ENCODE measurements around the gene PTGS2.

Gene PTGS2

DNA sequence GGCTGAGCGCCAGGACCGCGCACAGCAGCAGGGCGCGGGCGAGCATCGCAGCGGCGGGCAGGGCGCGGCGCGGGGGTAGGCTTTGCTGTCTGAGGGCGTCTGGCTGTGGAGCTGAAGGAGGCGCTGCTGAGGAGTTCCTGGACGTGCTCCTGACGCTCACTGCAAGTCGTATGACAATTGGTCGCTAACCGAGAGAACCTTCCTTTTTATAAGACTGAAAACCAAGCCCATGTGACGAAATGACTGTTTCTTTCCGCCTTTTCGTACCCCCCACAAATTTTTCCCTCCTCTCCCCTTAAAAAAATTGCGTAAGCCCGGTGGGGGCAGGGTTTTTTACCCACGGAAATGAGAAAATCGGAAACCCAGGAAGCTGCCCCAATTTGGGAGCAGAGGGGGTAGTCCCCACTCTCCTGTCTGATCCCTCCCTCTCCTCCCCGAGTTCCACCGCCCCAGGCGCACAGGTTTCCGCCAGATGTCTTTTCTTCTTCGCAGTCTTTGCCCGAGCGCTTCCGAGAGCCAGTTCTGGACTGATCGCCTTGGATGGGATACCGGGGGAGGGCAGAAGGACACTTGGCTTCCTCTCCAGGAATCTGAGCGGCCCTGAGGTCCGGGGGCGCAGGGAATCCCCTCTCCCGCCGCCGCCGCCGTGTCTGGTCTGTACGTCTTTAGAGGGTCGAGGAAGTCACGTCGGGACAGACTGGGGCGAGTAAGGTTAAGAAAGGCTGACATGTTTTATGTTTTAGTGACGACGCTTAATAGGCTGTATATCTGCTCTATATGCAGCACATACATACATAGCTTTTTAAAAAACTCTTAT is at the start of gene PTGS2:
PTGS2 (minus strand) TSS at position 179 of the 817 bp plus-strand sequence; CDS start at position 46, 133 bp downstream.
- DNase-seq, result no peak

DNA sequence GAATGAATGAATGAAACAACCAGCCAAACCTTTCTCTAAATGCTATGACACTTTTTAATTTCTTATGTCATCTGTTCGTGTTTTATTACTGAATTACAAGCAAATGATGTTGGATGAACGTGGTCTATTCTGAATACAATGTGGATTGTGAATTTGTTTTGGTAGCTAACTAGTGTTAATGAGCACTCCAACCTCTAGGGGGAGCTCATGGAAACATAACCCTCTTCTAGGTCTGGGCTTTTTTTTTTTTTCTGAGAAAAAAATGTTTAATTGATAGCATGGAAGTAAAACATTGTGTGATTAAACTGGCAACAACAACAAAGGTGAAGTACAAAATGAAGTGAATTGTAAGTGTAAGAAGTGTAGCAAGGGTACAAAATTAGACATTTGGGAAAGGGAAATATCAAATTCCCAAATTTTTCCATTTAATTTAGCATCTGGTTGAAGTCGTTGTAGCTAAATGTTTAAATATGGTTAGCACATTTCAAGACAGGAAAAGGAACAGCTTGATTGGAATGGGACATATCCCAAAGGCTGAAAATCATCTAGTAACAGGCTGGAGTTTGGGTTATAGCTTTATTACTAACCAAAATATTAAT is 42.6 kb upstream of the PTGS2 start:
- no peak for DNase-seq

DNA sequence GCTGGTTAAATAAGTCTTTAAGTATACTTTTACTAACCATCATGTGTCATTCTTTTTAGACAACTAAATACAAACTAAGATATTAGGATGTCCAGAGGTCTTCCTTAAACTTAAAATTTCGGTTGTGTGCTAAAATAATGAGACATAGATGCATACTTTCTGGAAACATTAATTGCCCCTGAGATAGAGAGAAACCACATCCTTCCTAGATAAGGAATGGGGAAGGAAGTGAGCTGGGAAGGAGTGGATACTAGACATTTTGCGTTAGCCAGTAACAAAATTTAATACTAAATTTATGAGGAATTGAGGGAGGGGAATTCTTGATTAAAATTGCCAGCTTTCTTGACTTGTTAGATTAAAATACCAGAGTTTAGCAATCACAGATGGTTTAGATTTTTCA is 37.1 kb upstream of the PTGS2 start:
- no peak for DNase-seq

DNA sequence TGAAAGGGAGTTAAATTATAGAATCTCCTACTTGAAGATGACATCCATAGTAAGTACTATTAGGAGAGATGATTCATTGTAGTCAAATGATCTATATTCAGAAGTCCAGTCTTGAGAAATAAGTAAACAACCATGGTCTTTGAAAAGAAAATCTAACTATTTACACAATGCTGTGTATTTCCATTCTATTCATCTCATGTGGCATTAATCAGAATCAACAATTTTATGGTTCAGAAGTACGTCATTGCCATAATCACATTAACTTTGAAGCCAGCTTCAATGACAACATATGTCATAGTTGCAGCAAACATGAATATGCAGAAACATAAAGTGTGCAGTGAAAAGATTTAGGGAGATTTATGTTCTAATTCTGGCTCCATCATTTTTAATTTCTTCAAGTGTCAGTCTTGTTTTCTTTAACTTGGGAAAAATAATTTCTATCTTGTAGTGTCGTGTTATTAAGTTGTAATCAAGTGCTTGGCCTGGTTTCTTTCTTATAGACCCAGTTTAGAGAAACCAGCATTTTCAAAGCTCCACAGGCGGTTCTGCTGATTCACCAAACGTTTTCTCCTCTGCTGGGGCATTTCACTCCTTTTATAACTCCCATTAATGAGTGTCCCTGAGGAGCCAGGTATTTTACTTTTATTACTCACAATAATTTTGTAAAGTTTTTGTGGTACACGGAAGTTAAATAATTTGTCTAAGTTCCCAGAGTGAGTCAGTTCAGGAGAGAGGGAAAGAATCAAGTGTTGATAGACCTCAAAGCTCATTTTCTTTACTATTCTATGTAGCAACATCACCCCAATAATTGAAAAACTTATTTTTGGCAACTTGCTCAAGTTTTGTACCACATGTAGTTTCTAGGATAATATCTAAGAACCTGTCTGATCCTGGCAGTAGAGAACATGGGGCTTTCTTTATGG is 35.9 kb upstream of the PTGS2 start:
- no peak for DNase-seq

DNA sequence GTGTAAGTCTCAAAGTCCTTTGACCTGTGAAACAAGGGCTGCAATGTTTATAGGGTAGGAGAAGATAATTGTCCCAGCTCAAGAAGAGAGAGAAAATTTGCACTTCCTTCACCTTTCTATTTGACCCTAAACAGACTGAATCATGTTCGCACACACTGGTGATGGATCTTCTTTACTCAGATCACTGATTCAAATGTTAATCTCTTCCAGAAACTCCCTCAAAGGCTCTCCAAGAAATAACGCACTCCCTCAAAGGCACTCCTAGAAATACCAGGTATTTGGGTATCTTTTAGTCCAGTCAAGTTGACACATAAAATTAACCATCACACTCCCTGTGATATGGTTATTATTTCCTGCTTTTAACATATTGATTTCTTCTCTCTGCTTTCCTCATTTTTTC is 30.5 kb upstream of the PTGS2 start:
- no peak for DNase-seq

DNA sequence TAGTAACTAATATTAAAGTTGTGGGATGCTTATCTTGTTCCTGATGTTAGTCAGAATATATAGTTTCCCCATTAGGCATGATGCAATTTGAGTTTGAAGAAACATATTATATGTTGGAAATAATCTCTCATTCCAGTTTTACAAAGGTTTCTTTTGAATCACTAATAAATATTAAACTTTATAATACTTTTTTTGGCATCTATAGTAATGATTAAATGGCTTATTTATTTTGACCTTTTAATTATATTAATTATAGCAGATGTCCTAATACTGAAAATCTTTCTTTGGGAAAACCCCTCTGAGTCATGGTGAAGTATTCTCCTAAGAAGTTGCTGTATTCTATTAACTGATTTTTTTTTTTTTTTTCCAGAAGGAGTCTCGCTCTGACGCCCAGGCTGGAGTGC is 28.5 kb upstream of the PTGS2 start:
- no peak for DNase-seq

DNA sequence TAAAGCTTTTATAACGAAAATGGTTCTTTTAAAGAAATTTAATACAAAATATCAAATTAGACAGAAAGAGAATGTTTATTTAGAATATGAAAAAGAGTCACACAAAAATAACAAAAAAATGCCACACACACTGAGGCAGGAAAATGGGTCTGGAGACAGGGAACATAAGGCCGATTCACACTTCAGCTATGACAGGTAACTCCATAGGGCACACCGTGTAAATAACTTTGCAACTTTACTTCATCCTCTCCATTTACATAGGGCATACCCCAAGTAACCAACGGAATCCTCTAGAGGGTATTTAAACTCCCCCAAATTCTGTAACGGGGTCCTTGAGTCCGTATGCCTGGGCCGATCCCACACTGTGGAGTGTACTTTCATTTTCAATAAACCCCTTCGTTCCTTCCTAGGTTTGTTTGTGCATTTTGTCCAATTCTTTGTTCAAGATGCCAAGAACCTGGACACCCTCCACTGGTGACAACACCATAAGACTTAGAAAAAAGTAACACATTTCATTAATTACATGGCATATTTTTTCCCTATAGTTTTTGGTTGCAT is 23.1 kb upstream of the PTGS2 start:
- DNase-seq, result no peak

DNA sequence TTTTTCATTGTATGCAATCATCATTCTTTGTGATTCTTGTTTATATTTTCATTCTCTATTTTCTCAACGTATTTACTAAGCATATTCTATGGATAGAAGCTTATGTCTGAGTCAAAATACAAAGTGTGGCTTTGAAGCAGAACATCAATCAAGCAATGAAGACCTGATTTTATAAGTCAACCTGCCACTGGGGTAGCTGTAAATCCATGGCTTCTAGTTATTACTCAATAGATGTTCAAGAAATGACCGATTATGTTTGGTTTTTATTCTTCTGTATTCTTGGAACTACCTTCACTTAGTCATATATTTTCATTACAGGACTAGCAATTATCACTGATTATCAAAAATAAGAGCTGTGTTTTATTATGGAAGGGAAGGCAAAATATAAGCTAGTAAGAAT is 20.5 kb upstream of the PTGS2 start:
- DNase-seq, result no peak

DNA sequence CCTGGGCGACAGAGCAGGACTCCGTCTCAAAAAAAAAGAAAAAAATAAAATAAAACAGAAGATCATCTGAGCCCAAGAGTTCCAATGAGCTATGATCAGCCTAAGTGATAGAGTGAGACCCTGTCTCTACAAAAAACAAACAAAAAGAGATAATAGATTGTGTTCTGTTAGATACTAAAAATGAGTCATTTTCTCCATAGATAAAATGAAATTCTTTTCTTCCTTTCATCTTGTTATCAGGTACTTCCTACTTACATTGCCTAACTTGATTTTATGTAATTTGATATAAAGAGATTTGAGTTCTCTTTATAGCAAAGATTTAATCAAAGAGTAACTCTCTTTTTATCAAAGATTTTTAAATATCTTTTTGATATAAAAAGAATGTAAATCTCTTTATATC is 19.3 kb upstream of the PTGS2 start:
- DNase-seq, result no peak

DNA sequence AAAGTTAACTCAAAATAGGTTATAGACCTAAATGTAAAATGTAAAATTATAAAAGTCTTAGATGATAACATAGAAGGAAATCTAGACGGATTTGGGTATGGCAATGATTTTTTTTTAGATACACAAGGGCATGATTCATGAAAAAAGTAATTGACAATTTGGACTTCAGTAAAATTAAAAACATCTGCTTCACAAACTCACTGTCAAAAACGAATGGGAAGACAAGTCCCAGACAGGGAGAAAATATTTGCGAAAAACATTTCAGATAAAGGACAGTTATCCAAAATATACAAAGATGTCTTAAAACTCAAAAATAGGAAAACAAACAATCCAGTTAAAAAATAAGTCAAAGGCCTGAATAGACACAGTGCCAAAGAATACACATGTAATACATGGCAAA is 9.7 kb upstream of the PTGS2 start:
- DNase-seq, result no peak

DNA sequence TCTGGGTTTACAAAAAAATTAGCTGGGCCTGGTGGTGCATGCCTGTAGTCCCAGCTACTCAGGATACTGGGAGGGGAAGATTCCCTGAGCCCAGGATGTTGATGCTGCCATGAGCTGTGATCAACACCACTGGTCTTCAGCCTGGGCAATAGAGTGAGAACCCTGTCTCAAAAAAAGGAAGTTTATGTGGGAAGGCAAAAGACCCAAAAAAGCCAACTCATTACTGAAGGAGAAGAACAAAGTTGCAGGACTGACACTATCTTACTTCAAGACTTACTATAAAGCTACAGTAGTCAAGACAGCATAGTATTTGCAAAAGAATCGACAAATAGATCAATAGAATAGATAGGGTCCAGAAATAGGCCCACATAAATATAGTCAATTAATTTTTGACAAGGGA is 9.2 kb upstream of the PTGS2 start:
- no peak for DNase-seq

DNA sequence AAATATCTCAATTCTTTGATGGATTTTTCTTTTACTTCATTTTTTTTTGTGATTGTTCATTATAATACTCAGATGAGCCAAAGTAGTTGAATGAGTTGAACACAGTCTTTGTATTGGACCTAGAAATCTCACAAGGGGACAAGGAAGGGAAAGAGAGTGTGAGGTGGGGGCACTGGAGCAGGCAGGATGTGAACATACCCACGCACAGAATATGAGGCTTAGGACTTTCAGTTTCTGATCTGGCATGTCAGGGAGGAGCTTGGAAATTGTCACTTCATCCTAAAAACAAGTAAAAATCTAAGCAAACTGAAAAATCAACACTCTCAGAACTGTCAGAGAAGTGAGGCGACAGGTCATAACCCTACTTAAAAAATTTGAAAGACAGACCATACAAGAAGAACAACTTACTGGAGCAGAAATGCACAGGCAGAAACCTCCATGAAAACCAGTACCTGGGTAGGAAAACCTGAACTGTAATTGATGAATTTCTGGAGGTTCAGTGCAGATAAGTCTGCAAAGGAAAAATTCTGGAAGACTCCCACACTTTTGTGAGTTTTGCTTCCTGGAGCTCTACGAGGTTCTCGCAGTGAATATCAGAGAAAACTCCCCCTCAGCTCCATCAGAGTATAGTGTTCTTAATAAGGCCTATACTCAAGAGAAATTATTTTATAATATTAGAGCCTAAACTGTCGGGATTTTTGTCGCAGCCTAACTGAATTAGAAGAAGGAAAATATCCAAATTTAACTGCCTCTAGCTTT is 3.6 kb upstream of the PTGS2 start:
- no peak for DNase-seq

DNA sequence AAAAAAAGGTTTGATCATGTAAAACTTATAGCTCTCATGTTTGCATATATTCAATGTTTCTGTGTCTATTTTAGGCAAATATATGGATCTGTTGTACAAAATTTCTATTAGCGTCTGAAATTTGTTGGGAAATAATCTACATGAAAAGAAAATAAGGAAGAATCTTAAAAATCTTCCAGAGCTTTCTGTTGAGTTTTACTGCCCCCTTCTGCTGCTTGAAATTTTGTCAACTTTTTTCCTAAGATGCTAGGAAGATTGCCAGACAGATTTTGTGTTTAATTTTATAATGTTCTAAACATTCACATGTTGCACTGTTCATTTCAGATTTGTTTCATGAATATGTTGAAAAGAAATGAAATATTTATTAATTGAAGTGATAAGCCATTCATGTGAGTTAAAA is 2.5 kb upstream of the PTGS2 start:
- no peak for DNase-seq

DNA sequence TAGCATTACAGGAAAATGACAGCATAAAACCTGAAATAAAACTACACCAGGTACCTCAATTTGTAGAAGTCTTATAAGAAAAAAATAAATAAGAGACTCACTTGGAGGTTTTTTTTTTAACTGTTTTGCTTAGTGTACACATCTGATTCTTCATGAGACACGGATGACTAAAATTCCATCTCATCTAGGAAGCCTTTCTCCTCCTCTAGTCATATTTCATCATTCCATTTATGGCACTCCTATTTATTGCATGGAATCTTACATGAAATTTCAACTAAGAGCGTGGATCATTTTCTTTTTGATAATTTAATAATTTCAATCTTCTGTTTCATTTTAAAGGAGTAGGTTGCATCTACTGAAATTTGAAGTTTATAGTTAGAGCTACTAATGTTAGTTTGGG is 1.6 kb upstream of the PTGS2 start:
- no peak for DNase-seq

DNA sequence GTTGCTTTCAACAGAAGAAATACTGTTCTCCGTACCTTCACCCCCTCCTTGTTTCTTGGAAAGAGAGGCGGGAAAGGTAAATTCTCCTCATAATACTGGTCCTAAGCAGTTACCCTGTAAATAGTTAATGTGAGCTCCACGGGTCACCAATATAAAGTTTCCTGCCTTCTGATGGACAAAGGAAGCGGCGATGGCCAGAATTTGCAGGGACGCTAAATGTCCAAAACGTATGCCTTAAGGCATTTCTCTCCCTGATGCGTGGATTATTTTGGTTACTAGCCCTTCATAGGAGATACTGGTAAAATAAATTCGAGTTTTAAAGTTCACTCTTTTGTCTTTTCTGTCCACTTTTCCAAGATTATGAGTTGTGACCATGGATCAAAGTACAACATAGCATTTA is 898 bp upstream of the PTGS2 start:
- DNase-seq, result no peak

DNA sequence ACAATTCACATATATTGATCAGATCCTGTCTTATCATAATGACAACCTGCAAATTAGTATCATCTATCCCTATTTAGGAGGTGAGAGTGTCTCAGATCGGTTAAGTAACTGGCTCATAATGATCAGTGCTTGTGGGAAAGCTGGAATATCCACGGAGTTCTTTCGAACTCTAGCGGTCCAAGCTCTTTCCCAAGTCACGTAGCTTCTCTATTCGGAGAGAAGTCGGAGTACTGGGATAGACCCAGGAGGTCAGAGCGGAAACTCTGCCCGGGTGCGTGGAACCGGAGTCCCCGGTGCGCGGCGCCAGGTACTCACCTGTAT is 339 bp downstream of the PTGS2 start:
- no peak for DNase-seq

DNA sequence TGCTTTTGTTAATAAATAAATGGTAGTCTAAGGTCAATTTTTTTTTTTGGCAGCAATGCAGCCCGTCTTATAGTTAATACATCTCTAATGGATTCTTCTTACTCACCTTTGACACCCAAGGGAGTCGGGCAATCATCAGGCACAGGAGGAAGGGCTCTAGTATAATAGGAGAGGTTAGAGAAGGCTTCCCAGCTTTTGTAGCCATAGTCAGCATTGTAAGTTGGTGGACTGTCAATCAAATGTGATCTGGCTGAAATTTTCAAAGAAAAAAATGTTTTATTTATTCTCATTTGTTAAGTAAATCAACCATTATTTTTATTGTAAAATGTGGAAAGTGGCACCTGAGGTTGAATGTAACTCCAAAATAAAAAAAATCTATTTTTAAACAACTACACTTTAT is 2.1 kb downstream of the PTGS2 start:
- no peak for DNase-seq

DNA sequence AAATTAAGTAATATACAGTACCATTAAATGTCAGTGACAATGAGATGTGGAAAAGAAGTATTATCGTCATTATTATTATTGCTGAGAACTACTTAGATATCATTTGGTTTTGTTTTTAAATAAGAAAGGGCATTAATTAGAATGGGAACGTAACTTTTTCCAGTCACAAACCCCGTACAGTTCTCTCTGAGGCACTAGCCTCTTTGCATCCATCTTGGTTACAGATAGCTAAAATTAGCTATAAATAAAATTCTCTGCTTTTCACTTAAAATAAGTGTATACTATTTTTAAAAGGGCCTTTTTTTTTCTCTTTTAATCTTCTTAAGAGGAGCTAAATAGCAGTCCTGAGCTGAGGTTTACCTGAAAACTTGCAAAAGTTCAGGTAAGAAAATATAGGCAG is 7.6 kb downstream of the PTGS2 start:
- no peak for DNase-seq

DNA sequence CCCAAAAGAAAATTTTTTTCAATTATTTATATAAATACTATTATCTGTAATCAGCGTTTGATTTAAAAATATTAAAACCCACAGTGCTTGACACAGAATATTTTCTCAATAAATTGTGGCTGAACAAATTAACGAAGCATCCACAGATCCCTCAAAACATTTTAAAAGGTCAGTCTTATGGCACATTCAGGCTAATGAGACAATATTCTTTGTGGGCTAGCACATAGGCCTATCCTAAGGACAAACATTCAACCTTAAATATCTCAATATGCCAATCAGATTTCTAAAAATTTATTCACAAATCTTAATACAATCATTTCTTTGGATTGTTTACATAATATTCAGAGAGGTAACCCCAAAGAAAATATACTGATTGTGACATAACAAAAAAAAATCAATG is 8.1 kb downstream of the PTGS2 start:
- no peak for DNase-seq

DNA sequence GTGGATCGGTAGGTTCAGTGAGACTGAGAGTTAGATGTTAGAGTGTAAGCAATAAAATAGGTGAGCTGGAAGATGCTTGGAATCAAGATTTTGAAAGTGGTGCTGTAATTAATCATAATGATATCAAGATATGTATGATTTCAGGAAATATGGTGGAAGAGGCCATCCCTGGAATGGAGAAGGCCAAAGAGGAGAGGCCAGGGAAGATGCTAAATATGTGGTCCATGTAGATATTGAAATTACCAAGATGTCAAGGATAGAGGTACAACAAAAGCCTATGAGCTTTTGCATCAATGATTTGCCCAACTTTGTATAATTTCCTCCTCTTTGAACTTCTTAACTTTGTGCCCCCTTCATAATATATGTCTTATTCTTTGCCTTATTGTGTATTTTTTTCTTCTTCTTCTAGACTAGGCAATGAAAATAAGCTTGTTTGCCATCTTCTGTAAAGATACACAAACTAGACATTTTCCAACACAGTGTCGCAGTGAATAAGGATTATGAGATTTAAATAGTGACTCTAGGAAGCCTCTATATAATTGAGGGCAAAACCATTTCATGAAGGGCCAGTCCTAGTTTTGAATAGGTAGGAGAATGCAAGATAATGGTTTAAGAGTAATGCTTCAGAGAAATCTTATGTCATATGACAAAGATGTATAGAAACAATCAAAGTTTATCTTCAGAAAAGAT is 8.9 kb downstream of the PTGS2 start:
- DNase-seq, result no peak

DNA sequence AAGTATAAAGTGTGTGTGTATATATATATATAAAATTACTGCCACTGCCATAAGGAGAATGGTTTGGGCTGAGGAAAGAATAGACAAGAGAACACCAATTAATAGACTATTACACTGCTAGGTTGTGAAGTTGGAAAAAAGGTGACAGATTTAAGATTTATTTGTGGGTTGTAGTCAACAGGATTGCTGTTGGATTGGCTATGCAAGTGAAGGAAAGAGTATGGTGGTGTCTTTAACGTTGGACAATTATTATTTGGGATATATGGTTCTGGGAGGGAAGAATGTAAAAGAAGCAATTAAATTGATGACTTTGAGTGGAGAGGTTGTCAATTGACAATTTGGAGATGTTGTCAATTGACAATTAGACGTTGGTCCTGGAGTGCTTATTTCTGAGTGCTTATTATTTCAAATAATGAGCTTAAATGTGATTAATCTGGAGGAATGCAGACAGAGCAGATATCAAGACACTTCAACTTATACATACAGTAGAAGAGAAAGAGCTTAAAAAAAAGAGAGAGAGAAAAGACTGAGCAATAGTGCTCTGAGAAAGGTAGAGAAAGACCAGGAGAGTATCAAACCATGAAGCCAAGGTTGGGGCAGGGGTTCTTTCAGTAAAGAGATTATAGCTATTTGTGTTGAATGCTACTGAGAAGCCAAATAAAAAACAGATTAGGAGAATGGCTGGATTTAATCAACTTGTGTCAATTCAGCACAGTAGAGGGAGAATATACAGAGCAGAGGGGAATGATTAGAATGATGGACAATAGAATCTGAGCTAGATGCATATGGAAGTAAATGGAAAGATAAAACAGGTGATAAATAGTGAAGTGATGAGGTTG is 9.7 kb downstream of the PTGS2 start:
- no peak for DNase-seq

Data from cortex of kidney (tissue), 1 donor.